ENCODE data around the gene FAM8A1.

Gene FAM8A1

GRCh38 chr6:17599877-17600526 is at the start of gene FAM8A1:
Gene FAM8A1 (plus strand): TSS chr6:17600302. CDS start chr6:17600410, 108 bp downstream.
- H3K27ac ChIP-seq = peak within 1 kb of the TSS; percentile 72
- 0 out of 2 replicates have a peak, but pooled peaks have one; percentile 9 for TF ChIP-seq CTCF (conservative IDR thresholded peaks at IDR 0.05)

GRCh38 chr6:17551383-17551958 is 48.6 kb upstream of the FAM8A1 start:
- TF ChIP-seq CTCF (conservative IDR thresholded peaks at IDR 0.05) = no peak
- no peak overlapping the region for H3K27ac ChIP-seq

- no peak overlapping the region for H3K27ac ChIP-seq
- no peak for TF ChIP-seq CTCF (conservative IDR thresholded peaks at IDR 0.05)
Observed at GRCh38 chr6:17552861-17553260, 47.2 kb upstream of the FAM8A1 start.

GRCh38 chr6:17556014-17556413 is 44.1 kb upstream of the FAM8A1 start:
- no peak for TF ChIP-seq CTCF (conservative IDR thresholded peaks at IDR 0.05)

GRCh38 chr6:17562636-17563035 is 37.5 kb upstream of the FAM8A1 start:
- no peak overlapping the region for H3K27ac ChIP-seq
- no peak for TF ChIP-seq CTCF (conservative IDR thresholded peaks at IDR 0.05)

More at GRCh38 chr6:17556014-17556413, 44.1 kb upstream of the FAM8A1 start:
- H3K27ac ChIP-seq = no peak overlapping the region

- no peak overlapping the region for H3K27ac ChIP-seq
- TF ChIP-seq CTCF (conservative IDR thresholded peaks at IDR 0.05) = no peak
Observed at GRCh38 chr6:17565399-17565798, 34.7 kb upstream of the FAM8A1 start.

GRCh38 chr6:17574866-17575560 is 25.1 kb upstream of the FAM8A1 start:
- H3K27ac ChIP-seq = no peak overlapping the region
- no peak for TF ChIP-seq CTCF (conservative IDR thresholded peaks at IDR 0.05)
